Lung microvascular endothelial cell (primary cell): Measurements from ENCODE around the gene ZNF407. TPM values are rescaled to one million over a fixed set of nuclear protein-coding genes. Genes with fewer than 3 reads are reported as not detected.

Experiments
- DNase-seq, 2 donors: peaks; one replicate each; pipeline versions ENCODE4 v3.0.0 to v3.0.0-alpha.2; 2010; ENCODE audit warnings: low read depth in 2 of 2
- total RNA-seq: library from RNA; depleted of rRNA; stranded (reverse); fragments of >200 nt; gene quantifications from 2 replicates; pipeline ENCODE4 v1.2.1, GENCODE V29; 2014

Gene ZNF407
- total RNA-seq, 1 donor from 2014 or later, result 15.1 TPM

GRCh38 chr18:74715865-74716712 is 118.4 kb downstream of the ZNF407 start:
- no peak for DNase-seq

- no peak for DNase-seq
Observed at GRCh38 chr18:74718312-74718711, 120.6 kb downstream of the ZNF407 start.

GRCh38 chr18:74722237-74722636 is 124.6 kb downstream of the ZNF407 start:
- peak in 1 of 2 donors; percentile 60 for DNase-seq

GRCh38 chr18:74724186-74724585 is 126.5 kb downstream of the ZNF407 start:
- DNase-seq, result no peak

GRCh38 chr18:74725690-74726089 is 128.0 kb downstream of the ZNF407 start:
- DNase-seq, result no peak

- no peak for DNase-seq
Observed at GRCh38 chr18:74728586-74728985, 130.9 kb downstream of the ZNF407 start.

DNA sequence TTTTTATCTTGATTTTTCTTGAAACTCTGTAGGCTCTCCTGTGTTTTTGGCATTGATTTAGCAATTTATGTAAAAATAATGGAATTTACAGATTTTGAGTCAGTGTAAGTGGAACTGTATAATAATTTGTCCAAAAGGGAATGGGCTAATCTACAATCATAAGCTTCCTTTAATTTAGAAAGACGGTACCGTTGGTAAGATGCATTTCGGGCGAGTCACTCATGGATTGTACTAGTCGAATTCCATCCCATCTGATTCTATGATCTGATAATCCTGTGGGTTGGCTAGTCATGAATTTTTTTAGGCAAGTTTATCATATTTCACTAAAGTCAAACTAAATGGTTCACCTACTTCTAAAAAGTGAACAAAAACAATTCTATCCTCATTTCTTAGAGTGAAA is 133.4 kb downstream of the ZNF407 start:
- DNase-seq, result peak in 1 of 2 donors; percentile 27

DNA sequence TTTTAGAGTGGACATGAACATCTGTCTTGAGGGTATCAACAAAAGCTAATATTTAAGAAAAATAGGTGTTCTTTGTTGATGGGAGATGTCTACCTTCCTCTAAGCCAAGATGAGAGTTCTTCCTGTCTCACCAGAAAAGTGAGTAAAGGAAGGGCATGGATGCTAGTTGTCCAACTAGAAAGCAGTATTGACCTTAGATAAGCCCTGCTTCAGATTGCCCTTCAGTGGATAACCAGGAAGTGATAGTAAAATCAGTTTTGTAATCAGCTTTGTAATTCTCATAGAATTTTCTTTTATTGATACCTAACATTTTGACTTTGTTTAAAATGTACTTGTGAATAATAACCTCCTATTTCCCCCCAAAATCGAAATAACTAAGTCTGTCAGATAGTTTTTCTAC is 134.7 kb downstream of the ZNF407 start:
- no peak for DNase-seq

- DNase-seq, result no peak
Observed at GRCh38 chr18:74733598-74733997, 135.9 kb downstream of the ZNF407 start.

GRCh38 chr18:74734013-74734444 is 136.4 kb downstream of the ZNF407 start:
- no peak for DNase-seq

DNA sequence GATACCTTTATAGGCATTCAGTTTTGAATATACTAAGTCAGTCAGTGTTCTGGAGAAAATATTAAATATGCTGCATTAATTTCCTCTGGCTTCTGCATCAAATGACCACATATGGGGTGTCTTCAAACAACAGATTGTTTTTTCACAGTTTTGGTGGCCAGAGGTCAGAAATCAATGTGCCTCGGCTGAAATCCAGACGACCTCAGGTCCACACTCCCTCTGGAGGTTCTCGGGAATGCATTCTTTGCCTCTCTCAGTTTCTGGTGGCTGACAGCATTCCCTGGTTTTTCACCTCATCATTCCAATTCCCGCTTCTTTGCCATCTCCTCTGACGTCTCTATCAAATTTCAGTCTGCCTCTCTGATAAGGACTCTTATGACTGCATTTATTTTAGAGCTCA is 142.3 kb downstream of the ZNF407 start:
- no peak for DNase-seq

DNA sequence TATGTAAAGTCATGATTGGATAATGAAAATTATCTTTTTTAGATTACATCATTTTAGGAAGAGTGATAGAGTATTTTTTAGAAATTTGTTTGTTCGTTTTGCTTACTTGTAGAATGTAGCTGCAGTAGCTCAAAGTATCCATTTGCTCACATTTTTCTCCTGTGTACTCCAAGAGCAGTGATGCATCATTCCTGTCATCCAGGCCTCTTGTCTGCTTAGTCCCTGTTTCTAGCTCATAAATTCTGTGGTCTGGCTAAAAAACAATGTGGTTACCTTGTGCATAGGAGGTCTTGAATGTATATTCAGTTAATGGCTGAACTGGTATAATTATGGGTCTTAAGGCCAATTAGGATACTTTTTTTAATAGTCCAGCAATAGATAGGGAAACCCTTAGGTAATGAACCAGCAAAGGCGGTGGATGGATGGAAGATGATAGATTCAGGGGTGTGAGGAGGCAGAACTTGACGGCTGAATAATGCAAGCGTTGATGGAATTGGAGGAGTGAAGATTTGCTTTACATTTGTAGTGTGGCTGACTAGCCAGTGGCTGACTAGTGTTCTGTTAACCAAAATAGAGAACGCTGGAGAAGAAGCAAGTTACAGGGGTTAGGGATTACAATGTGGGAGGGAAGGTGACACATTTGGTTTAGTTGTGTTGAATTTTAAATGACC is 145.0 kb downstream of the ZNF407 start:
- DNase-seq, result no peak

DNA sequence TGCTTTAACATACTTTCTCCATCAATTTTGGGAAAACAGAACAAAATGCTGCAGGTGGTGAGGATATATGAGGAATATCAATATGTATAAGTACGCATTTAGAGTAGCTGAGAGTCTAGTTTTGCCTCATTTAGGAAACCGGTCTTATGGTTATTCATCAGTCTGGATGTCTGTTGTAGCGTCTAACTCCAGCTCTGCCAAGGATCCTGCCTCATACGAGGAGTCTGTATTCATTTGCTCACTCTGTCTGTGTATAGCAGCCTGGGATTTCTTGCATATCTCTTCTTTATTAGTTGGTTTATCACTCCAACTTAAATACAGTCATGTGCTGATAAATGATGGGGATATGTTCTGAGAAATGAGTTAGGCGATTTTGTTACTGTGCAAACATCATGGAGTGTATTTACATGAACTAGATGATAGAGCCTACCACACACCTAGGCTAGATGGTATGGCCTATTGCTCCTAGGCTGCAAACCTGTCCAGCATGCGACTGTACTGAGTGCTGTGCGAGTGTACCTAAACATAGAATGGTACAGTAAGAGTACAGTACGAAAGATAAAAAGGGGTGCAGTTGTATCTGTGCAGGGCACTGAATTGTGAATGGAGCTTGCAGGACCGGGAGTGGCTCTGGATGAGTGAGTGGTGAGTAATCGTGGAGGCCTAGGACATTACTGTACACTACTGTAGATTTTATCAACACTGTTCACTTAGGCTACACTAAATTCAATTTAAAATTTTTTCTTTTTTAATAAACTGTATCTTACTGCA is 148.1 kb downstream of the ZNF407 start:
- DNase-seq, result peak; percentile 31 to 78

GRCh38 chr18:74748809-74749208 is 151.1 kb downstream of the ZNF407 start:
- DNase-seq, result no peak

GRCh38 chr18:74758995-74759394 is 161.3 kb downstream of the ZNF407 start:
- no peak for DNase-seq

DNA sequence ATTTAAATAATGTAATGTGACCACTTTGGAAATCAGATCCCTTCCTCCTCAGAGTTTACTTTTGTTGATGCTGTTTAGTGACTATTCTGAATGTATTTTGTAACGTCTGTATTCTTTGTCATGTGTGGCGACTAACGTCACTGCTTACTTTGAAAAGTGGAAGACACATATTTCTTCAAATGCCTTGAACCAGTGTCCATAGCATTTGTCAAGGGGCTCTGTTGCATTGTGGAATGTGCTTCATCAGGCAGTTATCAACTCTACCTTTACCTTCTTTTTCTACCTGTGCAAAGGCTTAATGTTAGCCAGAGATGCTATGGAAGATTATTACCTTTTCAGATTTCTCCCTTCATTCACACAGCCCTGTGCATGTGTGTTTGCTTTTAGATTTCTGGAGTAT is 162.4 kb downstream of the ZNF407 start:
- no peak for DNase-seq

- DNase-seq, result no peak
Observed at GRCh38 chr18:74760436-74760835, 162.8 kb downstream of the ZNF407 start.

DNA sequence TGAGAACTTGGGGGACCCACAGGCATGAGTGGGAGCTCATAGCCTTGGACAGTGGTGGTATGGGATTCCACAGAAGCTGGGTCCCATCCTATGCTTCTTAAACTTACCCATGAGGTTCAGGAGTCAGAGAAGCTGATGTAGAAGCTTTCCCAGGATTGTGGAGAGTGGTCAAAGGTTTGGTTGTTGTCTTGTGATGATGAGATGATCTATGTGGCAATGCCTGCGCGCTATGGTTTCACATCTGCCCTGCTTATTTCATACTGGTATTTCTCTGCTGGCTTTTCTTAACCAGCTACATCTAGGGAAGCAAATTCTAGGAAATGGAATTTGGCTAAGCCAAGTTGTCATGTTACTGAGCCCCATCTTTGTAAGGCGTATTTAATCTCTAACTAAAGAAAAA is 168.6 kb downstream of the ZNF407 start:
- DNase-seq, result no peak

- DNase-seq, result no peak
Observed at GRCh38 chr18:74768096-74768495, 170.4 kb downstream of the ZNF407 start.

DNA sequence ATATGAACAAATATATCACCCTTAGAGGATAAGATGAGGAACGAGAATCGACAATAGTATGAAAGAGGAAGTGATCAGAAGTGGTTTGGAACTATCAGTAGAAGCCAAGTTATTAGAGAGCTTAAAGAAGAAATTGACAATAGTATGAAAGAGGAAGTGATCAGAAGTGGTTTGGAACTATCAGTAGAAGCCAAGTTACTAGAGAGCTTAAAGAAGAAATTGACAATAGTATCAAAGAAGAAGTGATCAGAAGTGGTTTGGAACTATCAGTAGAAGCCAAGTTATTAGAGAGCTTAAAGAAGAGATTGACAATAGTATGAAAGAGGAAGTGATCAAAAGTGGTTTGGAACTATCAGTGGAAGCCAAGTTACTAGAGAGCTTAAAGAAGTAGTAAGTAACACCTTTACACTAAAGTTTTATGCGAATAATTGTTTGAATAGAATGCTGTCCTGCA is 175.5 kb downstream of the ZNF407 start:
- no peak for DNase-seq

DNA sequence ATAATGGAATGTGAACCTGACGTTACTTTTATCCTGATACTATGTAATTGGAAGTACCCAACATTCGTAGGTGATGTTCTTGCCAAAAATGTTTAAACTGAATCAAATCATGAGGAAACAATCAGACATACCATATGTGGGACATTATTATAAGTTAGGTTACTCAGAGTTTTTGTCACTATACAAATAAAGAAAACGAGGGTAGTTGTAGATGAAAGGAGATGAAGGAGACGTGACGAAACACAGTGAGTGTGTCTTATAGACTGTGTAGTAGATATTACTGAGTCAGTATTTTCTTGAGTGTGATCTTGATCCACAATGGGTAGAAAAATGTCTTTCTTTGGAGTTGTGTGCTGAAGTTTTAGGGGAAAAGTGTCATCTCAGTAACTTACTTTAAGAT is 176.8 kb downstream of the ZNF407 start:
- DNase-seq, result no peak

- DNase-seq, result no peak
Observed at GRCh38 chr18:74775239-74775638, 177.6 kb downstream of the ZNF407 start.
